K562 (cell line): ENCODE results near the gene DNAJC1. TPM values are rescaled to one million over a fixed set of nuclear protein-coding genes. Genes with fewer than 3 reads are reported as not detected.

ENCODE experiments used
- ATAC-seq: fragments of 200-7000 bp; cut with Tn5 transposase; 3 replicates; pipeline ENCODE4 v1.9.1; 2020; ENCODE audit warnings: moderate library complexity
- BruUV-seq: library from RNA; stranded (reverse); fragments of 400-500 nt; replicated peaks from 2 replicates; lab custom pipeline; 2021; lab: Mats Ljungman, UMichigan
- CTCF ChIA-PET: fragments of 300-600 bp; formaldehyde crosslinking; extraction: SDS; loops from one replicate; lab custom pipeline; 2021; ENCODE audit warnings: low intra/inter-chr PET ratio; lab: Yijun Ruan, JAX
- POLR2A ChIA-PET: fragments of 300-600, 350-650 bp; sonication (Branson Sonifier 250); formaldehyde crosslinking; extraction: SDS; loops from one replicate; lab custom pipeline; 2021; ENCODE audit warnings: antibody characterized with exemption, inconsistent platforms; lab: Yijun Ruan, JAX
- DNase-seq, 4 experiments: peaks; one replicate each; pipeline versions ENCODE4 v3.0.0 to v3.0.0-alpha.2; 2011 to 2018; ENCODE audit warnings: low spot score in 3 of 4, mixed read lengths in 3 of 4; ENCODE audit errors: extremely low read depth in 1 of 4
- FAIRE-seq: peaks from 2 replicates; lab custom pipeline; 2011; peaks lifted over from hg19 to GRCh38; lab: Jason Lieb, UNC
- H2AFZ ChIP-seq: 2 replicates; pipeline ENCODE4 v1.6.0; 2011; ENCODE audit warnings: low read depth, low read length, control low read depth, inconsistent platforms
- H3K27ac ChIP-seq: fragments of 200-600 bp; 3 replicates; pipeline ENCODE4 v1.8.0; 2011; ENCODE audit warnings: low read depth, mild to moderate bottlenecking, control low read depth, inconsistent platforms, low read length, moderate library complexity, mixed read lengths; ENCODE audit errors: extremely low read depth
- H3K27me3 ChIP-seq, 2 experiments: fragments of 300-600 bp in 1 of 2; 2 replicates in 1 of 2; 3 replicates in 1 of 2; pipeline versions ENCODE4 v1.6.0 to v1.8.0; 2011; ENCODE audit warnings: inconsistent platforms in 2 of 2, low read length in 2 of 2, mild to moderate bottlenecking in 1 of 2, mixed read lengths in 1 of 2, moderate library complexity in 1 of 2; ENCODE audit not compliant: control insufficient read depth in 2 of 2, insufficient read depth in 2 of 2
- H3K36me3 ChIP-seq: fragments of 300-600 bp; 3 replicates; pipeline ENCODE4 v1.8.0; 2011; ENCODE audit warnings: mild to moderate bottlenecking, low read length, inconsistent platforms; ENCODE audit not compliant: control insufficient read depth, insufficient read depth
- H3K4me1 ChIP-seq, 2 experiments: fragments of 200-600 bp in 1 of 2; replicated peaks in 1 of 2; 2 replicates in 1 of 2; 3 replicates in 1 of 2; pipeline versions ENCODE4 v1.5.1 to v1.8.0; 2011; ENCODE audit warnings: inconsistent platforms in 2 of 2, low read length in 2 of 2, mild to moderate bottlenecking in 1 of 2, mixed read lengths in 1 of 2, moderate library complexity in 1 of 2; ENCODE audit not compliant: control insufficient read depth in 2 of 2, insufficient read depth in 2 of 2
- H3K4me2 ChIP-seq: 2 replicates; pipeline ENCODE4 v1.6.1; 2011; ENCODE audit warnings: low read length, control low read depth, inconsistent platforms, mixed read lengths; ENCODE audit not compliant: insufficient read depth
- H3K4me3 ChIP-seq: fragments of 200-600 bp; sonication (generic), shearing (Covaris generic); 2 replicates; pipeline ENCODE4 v1.5.1; 2016; ENCODE audit warnings: control low read depth, inconsistent platforms
- H3K79me2 ChIP-seq: fragments of 200-600 bp; 3 replicates; pipeline ENCODE4 v1.8.0; 2011; ENCODE audit warnings: low read length, inconsistent platforms; ENCODE audit not compliant: control insufficient read depth, insufficient read depth
- H3K9ac ChIP-seq, 2 experiments: 2 replicates each; pipeline versions ENCODE4 v1.6.0 to v1.6.1; 2011; ENCODE audit warnings: low read depth in 2 of 2, low read length in 2 of 2, control low read depth in 1 of 2, inconsistent platforms in 1 of 2, mild to moderate bottlenecking in 1 of 2, mixed read lengths in 1 of 2; ENCODE audit not compliant: insufficient read depth in 1 of 2
- H3K9me1 ChIP-seq: one replicate; pipeline ENCODE4 v1.6.0; 2011; ENCODE audit warnings: inconsistent platforms, mild to moderate bottlenecking, low read length, moderate library complexity; ENCODE audit not compliant: control insufficient read depth, insufficient read depth
- H3K9me3 ChIP-seq: replicated peaks from 2 replicates; pipeline ENCODE4 v1.5.1; 2011; ENCODE audit warnings: low read depth, low read length, inconsistent platforms; ENCODE audit not compliant: control insufficient read depth, insufficient read depth
- H4K20me1 ChIP-seq: replicated peaks from 2 replicates; pipeline ENCODE4 v1.6.1; 2011; ENCODE audit warnings: low read length, inconsistent platforms, mixed read lengths; ENCODE audit not compliant: control insufficient read depth, insufficient read depth
- FOXK2 ChIP-seq, 2 experiments: fragments of 450-650 bp; IDR thresholded peaks in 1 of 2; conservative IDR thresholded peaks in 1 of 2; 2 replicates each; pipeline ENCODE4 v1.6.1; 2016; ENCODE audit warnings: low read depth in 2 of 2, mild to moderate bottlenecking in 1 of 2
- HNRNPUL1 ChIP-seq: fragments of 200-400 bp; formaldehyde crosslinking; IDR thresholded peaks from 2 replicates; pipeline ENCODE4 v1.6.1; 2017; ENCODE audit warnings: low read length
- NR2C2 ChIP-seq, 2 experiments: fragments of 200-800 bp in 1 of 2; sonication (Bioruptor generic) in 1 of 2; sonication (generic) in 1 of 2; formaldehyde crosslinking in 1 of 2; IDR thresholded peaks; 2 replicates each; pipeline versions ENCODE4 v1.6.1 to v1.8.0; 2016 to 2022; ENCODE audit warnings: mild to moderate bottlenecking in 1 of 2, missing compliant biosample characterization in 1 of 2, missing genetic modification characterization in 1 of 2, missing genetic modification reagents in 1 of 2
- RBBP5 ChIP-seq: fragments of 200-600 bp; sonication (generic); IDR thresholded peaks from 2 replicates; pipeline ENCODE4 v1.6.1; 2012; ENCODE audit warnings: borderline replicate concordance, mild to moderate bottlenecking, low read length, control low read depth, inconsistent platforms; ENCODE audit not compliant: insufficient read depth, poor library complexity, severe bottlenecking
- REST ChIP-seq, 2 experiments: fragments of 450-650 bp; formaldehyde crosslinking in 1 of 2; IDR thresholded peaks; 2 replicates each; pipeline versions ENCODE4 v1.4.0 to v1.6.1; 2014 to 2020; ENCODE audit warnings: mild to moderate bottlenecking in 2 of 2, borderline replicate concordance in 1 of 2, low read depth in 1 of 2
- WGBS: fragments of 100-300 bp; shearing (Covaris generic); methylation state at CpG from one replicate; pipeline ENCODE4 v1.1.6; 2016; ENCODE audit warnings: low coverage, mixed read lengths; ENCODE audit not compliant: insufficient coverage; ENCODE audit errors: missing lambda C conversion rate; 5-methylcytosine and 5-hydroxymethylcytosine counted together
- in situ Hi-C: fragments of 300-500 bp; cut with MboI; formaldehyde crosslinking; loops from 4 replicates; pipeline ENCODE4 v1.15.0; 2018; ENCODE audit warnings: inconsistent platforms, mixed read lengths
- intact Hi-C: fragments of 100-400 bp; cut with micrococcal nuclease; formaldehyde crosslinking; loops from 2 replicates; pipeline ENCODE4 v1.14.2; 2022
- polyA plus RNA-seq, 8 experiments: library from polyadenylated mRNA; depleted of rRNA in 4 of 8; stranded (reverse) in 5 of 8; unstranded in 3 of 8; fragments of >200 nt; fragmentation: Nextera tagmentation in 2 of 8; fragmentation: Illumina TruSeq in 1 of 8; extraction: Ambion mirVana in 2 of 8; extraction: Trizol in 1 of 8; gene quantifications; 2 replicates each; pipeline versions ENCODE4 v1.2.1 to v1.2.3, GENCODE V29; 2011 to 2014; ENCODE audit warnings: inconsistent platforms in 1 of 8, missing spikeins in 1 of 8
- total RNA-seq, 7 experiments: library from RNA; depleted of rRNA in 6 of 7; stranded (reverse); fragments of >200 nt in 6 of 7; fragmentation: Illumina TruSeq in 2 of 7; extraction: Trizol in 2 of 7; gene quantifications; 2 replicates each; pipeline versions ENCODE4 v1.2.1 to v1.2.3, GENCODE V29; 2011 to 2021; ENCODE audit warnings: low replicate concordance in 1 of 7
- TF ChIP-seq, protein P1 (sequence below): fragments of 250-450 bp; sonication (Bioruptor Pico); IDR thresholded peaks from 2 replicates; pipeline ENCODE4 v1.5.0; 2021; ENCODE audit warnings: mild to moderate bottlenecking, borderline replicate concordance

Gene DNAJC1
- total and polyA plus RNA-seq, 9 of the 15 experiments (the other 6 are each of a cell fraction or from before 2014, with no cell fraction given), result 5.4 to 77.6 (median 40.3) TPM

DNA sequence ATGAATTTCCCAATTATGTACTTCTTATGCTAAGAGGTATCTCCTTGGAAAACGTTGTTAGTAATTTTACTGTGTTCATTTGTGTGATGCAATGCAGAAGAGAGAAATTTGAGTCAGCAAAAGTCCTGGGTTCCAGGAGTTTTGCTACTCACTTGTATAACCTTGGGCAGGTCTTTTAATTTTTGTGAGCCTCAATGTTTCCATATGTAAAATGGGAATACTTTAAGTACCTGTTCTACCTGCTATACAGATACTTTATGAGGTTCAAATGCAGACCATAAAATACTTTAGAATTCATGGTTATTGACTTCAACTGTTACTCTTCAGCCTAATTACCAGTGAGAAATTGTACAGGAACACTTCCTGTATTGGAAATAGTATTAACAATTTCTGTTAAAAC, 284.0 kb downstream of the DNAJC1 start:
- no peaks in the 10 kb centered on the region for H4K20me1 ChIP-seq
- no peak overlapping the region for H2AFZ ChIP-seq
- POLR2A ChIA-PET, result interaction anchor here (0.7 kb wide), 1 partner anchor 17 kb away, joined by 3 read pairs; no protein-coding TSS in a partner anchor
- BruUV-seq, result no TSS peak
- in situ Hi-C loops (no loop called here), intact Hi-C loops (no loop called here)
- H3K4me3 ChIP-seq, result no peak overlapping the region
- peaks cover 0 to 17% of the 10 kb centered on the region in 2 experiments; a peak in 2 of 5 replicates for H3K4me1 ChIP-seq
- WGBS, result 55% methylated on average over 1 of the region's 1 CpG
- H3K79me2 ChIP-seq, result 0 out of 3 replicates have a peak, but pooled peaks cover 3% of the 10 kb centered on the region
- H3K27ac ChIP-seq, result no peak overlapping the region
- H3K9me3 ChIP-seq, result no peaks in the 10 kb centered on the region
- CTCF ChIA-PET, result no interaction called here
- no peak for DNase-seq
- no peaks in the 10 kb centered on the region for H3K27me3 ChIP-seq
- no peak for ATAC-seq
- H3K9me1 ChIP-seq, result no peaks in the 10 kb centered on the region
- no peak for FAIRE-seq
- H3K36me3 ChIP-seq, result peaks cover 52% of the 10 kb centered on the region
- no peak overlapping the region for H3K4me2 ChIP-seq
- no peak overlapping the region for H3K9ac ChIP-seq
- no peak for TF ChIP-seq REST (IDR thresholded peaks at IDR 0.05; ENCODE audit: borderline replicate concordance)
- no peak for TF ChIP-seq REST (CRISPR knock-in tag; IDR thresholded peaks at IDR 0.05; ENCODE audit: low read depth)
- no peak for TF ChIP-seq NR2C2 (CRISPR knock-in tag; IDR thresholded peaks at IDR 0.05)
- TF ChIP-seq NR2C2 (tag; IDR thresholded peaks at IDR 0.05), result no peak
- no peak for TF ChIP-seq HNRNPUL1
- TF ChIP-seq, protein P1, sequence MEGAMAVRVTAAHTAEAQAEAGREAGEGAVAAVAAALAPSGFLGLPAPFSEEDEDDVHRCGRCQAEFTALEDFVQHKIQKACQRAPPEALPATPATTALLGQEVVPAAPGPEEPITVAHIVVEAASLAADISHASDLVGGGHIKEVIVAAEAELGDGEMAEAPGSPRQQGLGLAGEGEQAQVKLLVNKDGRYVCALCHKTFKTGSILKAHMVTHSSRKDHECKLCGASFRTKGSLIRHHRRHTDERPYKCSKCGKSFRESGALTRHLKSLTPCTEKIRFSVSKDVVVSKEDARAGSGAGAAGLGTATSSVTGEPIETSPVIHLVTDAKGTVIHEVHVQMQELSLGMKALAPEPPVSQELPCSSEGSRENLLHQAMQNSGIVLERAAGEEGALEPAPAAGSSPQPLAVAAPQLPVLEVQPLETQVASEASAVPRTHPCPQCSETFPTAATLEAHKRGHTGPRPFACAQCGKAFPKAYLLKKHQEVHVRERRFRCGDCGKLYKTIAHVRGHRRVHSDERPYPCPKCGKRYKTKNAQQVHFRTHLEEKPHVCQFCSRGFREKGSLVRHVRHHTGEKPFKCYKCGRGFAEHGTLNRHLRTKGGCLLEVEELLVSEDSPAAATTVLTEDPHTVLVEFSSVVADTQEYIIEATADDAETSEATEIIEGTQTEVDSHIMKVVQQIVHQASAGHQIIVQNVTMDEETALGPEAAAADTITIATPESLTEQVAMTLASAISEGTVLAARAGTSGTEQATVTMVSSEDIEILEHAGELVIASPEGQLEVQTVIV (CRISPR knock-in tag), result no peak
- TF ChIP-seq RBBP5, result no peak
- TF ChIP-seq FOXK2 (conservative IDR thresholded peaks at IDR 0.05 in 1 of 2, IDR thresholded peaks at IDR 0.05 in 1 of 2; ENCODE audit: low read depth in 2 of 2), result no peak
